Hepatocyte (in vitro differentiated cells): ENCODE measurements around the gene BRCA1. TPM values are rescaled to one million over a fixed set of nuclear protein-coding genes. Genes with fewer than 3 reads are reported as not detected.
"Not testable (repeated sequence)": the region's sequence is repeated elsewhere in the genome, so short reads cannot be mapped to it uniquely, and the experiment has no call there.

ENCODE experiments used
- DNase-seq: peaks from one replicate; pipeline ENCODE4 v3.0.0-alpha.2; 2016; ENCODE audit warnings: low spot score
- H2AFZ ChIP-seq: fragments of 200-600 bp; sonication (generic); 2 replicates; pipeline ENCODE4 v1.6.0; 2016; ENCODE audit warnings: antibody characterized with exemption, mild to moderate bottlenecking
- H3K27ac ChIP-seq: fragments of 200-600 bp; sonication (generic); 2 replicates; pipeline ENCODE4 v1.5.1; 2016; ENCODE audit warnings: mild to moderate bottlenecking
- H3K27me3 ChIP-seq: fragments of 200-600 bp; sonication (generic); 2 replicates; pipeline ENCODE4 v1.6.1; 2016
- H3K36me3 ChIP-seq: fragments of 200-600 bp; sonication (generic); replicated peaks from 2 replicates; pipeline ENCODE4 v1.5.1; 2016; ENCODE audit warnings: low read depth; ENCODE audit not compliant: insufficient read depth
- H3K4me1 ChIP-seq: fragments of 200-600 bp; sonication (generic); 2 replicates; pipeline ENCODE4 v1.5.1; 2016; ENCODE audit warnings: mild to moderate bottlenecking, moderate library complexity; ENCODE audit not compliant: insufficient read depth
- H3K4me2 ChIP-seq: fragments of 200-600 bp; sonication (generic); 2 replicates; pipeline ENCODE4 v1.6.0; 2016
- H3K4me3 ChIP-seq: fragments of 200-600 bp; sonication (generic); 2 replicates; pipeline ENCODE4 v1.5.1; 2016; ENCODE audit warnings: mild to moderate bottlenecking
- H3K79me2 ChIP-seq: fragments of 200-600 bp; sonication (generic); 2 replicates; pipeline ENCODE4 v1.6.0; 2017; ENCODE audit warnings: mild to moderate bottlenecking
- H3K9me2 ChIP-seq: fragments of 200-600 bp; sonication (generic); replicated peaks from 2 replicates; pipeline ENCODE4 v1.6.0; 2017; ENCODE audit warnings: mild to moderate bottlenecking; ENCODE audit not compliant: insufficient read depth
- H3K9me3 ChIP-seq: fragments of 200-600 bp; sonication (generic); 2 replicates; pipeline ENCODE4 v1.5.1; 2016; ENCODE audit warnings: low read depth, mild to moderate bottlenecking
- H4K20me1 ChIP-seq: fragments of 200-600 bp; sonication (generic); 2 replicates; pipeline ENCODE4 v1.6.0; 2016; ENCODE audit warnings: mild to moderate bottlenecking; ENCODE audit not compliant: insufficient read depth, poor library complexity, severe bottlenecking
- EZH2 ChIP-seq: fragments of 200-600 bp; sonication (generic); IDR thresholded peaks from 2 replicates; pipeline ENCODE4 v1.6.1; 2016; ENCODE audit warnings: antibody characterized with exemption, mild to moderate bottlenecking, borderline replicate concordance
- EZH2phosphoT487 ChIP-seq: fragments of 200-600 bp; sonication (generic); IDR thresholded peaks from one replicate; pipeline ENCODE4 v1.6.1; 2018; ENCODE audit warnings: antibody characterized with exemption, mild to moderate bottlenecking, low read depth, moderate library complexity; ENCODE audit not compliant: unreplicated experiment, severe bottlenecking
- WGBS: methylation state at CpG from one replicate; pipeline ENCODE4 v1.1.6; 2016; ENCODE audit warnings: low lambda C conversion rate; ENCODE audit errors: missing lambda C conversion rate; 5-methylcytosine and 5-hydroxymethylcytosine counted together
- polyA plus RNA-seq: library from polyadenylated mRNA; unstranded; fragments of >200 nt; fragmentation: Nextera tagmentation; extraction: Ambion mirVana; gene quantifications from 2 replicates; pipeline ENCODE4 v1.2.1, GENCODE V29; 2016
- total RNA-seq: library from RNA; depleted of rRNA; stranded (reverse); fragments of >200 nt; gene quantifications from 2 replicates; pipeline ENCODE4 v1.2.3, GENCODE V29; 2014
- TF ChIP-seq, protein P1 (sequence below): fragments of 200-600 bp; sonication (generic); IDR thresholded peaks from 2 replicates; pipeline ENCODE4 v1.5.1; 2016; ENCODE audit warnings: antibody characterized with exemption, mild to moderate bottlenecking; ENCODE audit not compliant: poor library complexity

Gene BRCA1
- total and polyA plus RNA-seq, 2 experiments from 2014 or later, result 7.0 to 8.0 TPM

DNA sequence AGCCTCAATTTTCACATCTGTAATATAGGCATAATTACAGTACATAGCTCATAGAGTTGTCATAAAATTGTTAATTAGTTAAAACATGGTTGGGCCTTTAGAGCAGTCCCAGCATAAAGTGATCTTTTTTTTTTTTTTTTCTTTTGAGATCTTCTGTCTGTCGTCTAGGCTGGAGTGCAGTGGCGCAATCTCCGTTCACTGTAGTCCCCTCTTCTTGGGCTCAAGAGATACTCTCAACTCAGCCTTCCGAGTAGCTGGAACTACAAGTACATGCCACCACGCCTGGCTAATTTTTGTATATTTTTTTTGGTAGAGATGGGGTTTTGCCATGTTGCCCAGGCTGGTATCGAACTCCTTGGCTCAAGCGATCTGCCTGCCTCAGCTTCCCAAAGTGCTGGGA, 69.1 kb downstream of the BRCA1 start:
- Histone ChIP-seq H3K79me2 (no peaks in the 10 kb centered on the region), H3K9me2 (no peaks in the 10 kb centered on the region), H3K27ac (no peak overlapping the region), H3K4me2 (no peak overlapping the region), H3K4me3 (no peak overlapping the region), H2AFZ (no peak overlapping the region), H3K36me3 (no peaks in the 10 kb centered on the region), H4K20me1 (no peaks in the 10 kb centered on the region), H3K4me1 (no peaks in the 10 kb centered on the region), H3K9me3 (no peaks in the 10 kb centered on the region), H3K27me3 (no peaks in the 10 kb centered on the region)
- TF ChIP-seq, protein P1, sequence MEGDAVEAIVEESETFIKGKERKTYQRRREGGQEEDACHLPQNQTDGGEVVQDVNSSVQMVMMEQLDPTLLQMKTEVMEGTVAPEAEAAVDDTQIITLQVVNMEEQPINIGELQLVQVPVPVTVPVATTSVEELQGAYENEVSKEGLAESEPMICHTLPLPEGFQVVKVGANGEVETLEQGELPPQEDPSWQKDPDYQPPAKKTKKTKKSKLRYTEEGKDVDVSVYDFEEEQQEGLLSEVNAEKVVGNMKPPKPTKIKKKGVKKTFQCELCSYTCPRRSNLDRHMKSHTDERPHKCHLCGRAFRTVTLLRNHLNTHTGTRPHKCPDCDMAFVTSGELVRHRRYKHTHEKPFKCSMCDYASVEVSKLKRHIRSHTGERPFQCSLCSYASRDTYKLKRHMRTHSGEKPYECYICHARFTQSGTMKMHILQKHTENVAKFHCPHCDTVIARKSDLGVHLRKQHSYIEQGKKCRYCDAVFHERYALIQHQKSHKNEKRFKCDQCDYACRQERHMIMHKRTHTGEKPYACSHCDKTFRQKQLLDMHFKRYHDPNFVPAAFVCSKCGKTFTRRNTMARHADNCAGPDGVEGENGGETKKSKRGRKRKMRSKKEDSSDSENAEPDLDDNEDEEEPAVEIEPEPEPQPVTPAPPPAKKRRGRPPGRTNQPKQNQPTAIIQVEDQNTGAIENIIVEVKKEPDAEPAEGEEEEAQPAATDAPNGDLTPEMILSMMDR, result no peak
- TF ChIP-seq EZH2phosphoT487 (no peak), EZH2 (no peak)
- DNase-seq, result no peak
- WGBS, result 98% methylated on average over 7 of the region's 7 CpGs

DNA sequence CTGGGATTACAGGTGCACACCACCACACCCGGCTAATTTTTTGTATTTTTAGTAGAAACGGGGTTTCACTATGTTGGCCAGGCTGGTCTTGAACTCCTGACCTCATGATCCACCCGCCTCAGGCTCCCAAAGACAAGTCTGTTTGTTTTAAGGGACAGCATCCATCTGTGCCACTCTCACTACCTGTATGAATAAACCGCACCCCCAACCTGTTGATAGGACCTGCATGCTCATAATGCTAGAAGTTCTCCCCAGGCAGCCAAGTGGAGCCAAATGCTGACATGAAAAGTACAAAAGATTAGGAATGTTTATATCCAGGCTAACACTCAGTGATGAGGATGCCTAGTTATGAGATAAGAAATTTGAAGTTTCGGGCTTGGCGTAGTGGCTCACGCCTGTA, 72.2 kb downstream of the BRCA1 start:
- not testable (repeated sequence) for H3K4me3 ChIP-seq, H3K4me1 ChIP-seq, H4K20me1 ChIP-seq, H3K4me2 ChIP-seq, H2AFZ ChIP-seq, H3K27ac ChIP-seq, H3K9me2 ChIP-seq, H3K27me3 ChIP-seq, H3K36me3 ChIP-seq, DNase-seq, H3K79me2 ChIP-seq, H3K9me3 ChIP-seq
- 93% methylated on average over 7 of the region's 7 CpGs for WGBS

DNA sequence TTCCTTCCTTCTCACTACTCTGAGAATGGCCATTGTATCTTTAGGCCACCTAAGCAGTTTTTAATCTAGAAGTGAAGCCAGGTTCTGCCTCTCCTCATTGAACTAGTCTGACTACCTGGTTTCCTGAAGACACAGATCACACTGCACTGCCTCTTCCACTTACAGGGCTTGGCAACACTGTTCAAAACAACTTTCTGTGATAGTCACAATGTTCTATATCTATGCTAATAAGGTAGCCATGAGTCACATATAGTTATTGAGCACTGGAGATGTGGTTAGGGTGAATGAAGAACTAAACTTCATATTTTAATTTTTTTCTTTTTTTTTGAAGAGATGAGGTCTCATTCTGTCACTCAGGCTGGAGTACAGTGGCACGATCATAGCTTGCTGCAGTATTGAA, 73.2 kb downstream of the BRCA1 start:
- WGBS, result 94% methylated on average over 1 of the region's 1 CpG
- Histone ChIP-seq H3K27ac (no peak overlapping the region), H3K9me2 (no peaks in the 10 kb centered on the region), H3K9me3 (no peaks in the 10 kb centered on the region), H3K4me2 (no peak overlapping the region), H2AFZ (no peak overlapping the region), H4K20me1 (no peaks in the 10 kb centered on the region), H3K36me3 (no peaks in the 10 kb centered on the region), H3K4me1 (no peaks in the 10 kb centered on the region), H3K79me2 (no peaks in the 10 kb centered on the region), H3K27me3 (no peaks in the 10 kb centered on the region), H3K4me3 (no peak overlapping the region)
- TF ChIP-seq EZH2, result no peak
- TF ChIP-seq, protein P1, result no peak
- TF ChIP-seq EZH2phosphoT487, result no peak
- no peak for DNase-seq

DNA sequence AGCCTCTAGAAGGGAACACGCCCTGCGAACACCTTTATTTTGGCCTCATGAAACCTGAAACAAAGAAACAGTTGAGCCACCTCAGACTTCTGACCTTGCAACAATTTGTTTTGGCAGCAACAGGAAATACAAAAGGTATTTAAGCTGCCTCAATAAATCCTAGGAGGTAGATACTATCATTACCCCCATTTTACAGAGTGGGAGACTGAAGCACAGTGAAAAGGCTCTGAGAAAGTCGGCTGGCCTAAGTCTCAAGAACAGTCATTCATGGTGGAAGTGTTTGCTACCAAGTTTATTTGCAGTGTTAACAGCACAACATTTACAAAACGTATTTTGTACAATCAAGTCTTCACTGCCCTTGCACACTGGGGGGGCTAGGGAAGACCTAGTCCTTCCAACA, 81.1 kb downstream of the BRCA1 start:
- Histone ChIP-seq H3K9me2 (no peaks in the 10 kb centered on the region), H2AFZ (no peak overlapping the region), H3K4me3 (no peak overlapping the region), H3K27me3 (no peaks in the 10 kb centered on the region), H3K36me3 (no peaks in the 10 kb centered on the region), H3K27ac (no peak overlapping the region), H3K4me1 (no peaks in the 10 kb centered on the region), H4K20me1 (no peaks in the 10 kb centered on the region), H3K4me2 (no peak overlapping the region), H3K9me3 (no peaks in the 10 kb centered on the region), H3K79me2 (no peaks in the 10 kb centered on the region)
- WGBS, result 90% methylated on average over 4 of the region's 4 CpGs
- TF ChIP-seq EZH2phosphoT487 (no peak), EZH2 (no peak)
- TF ChIP-seq, protein P1, result no peak
- no peak for DNase-seq
